Natural killer cell (primary cell): ENCODE measurements around the gene KIZ. TPM values are rescaled to one million over a fixed set of nuclear protein-coding genes. Genes with fewer than 3 reads are reported as not detected.

Experiments
- ATAC-seq, 3 donors: fragments of 150-1000 bp in 2 of 3; fragments of 200-7000 bp in 1 of 3; cut with Tn5 transposase; 1 replicate in 1 of 3; 2 replicates in 2 of 3; pipeline ENCODE4 v1.10.0; 2021; ENCODE audit warnings: mild to moderate bottlenecking in 2 of 3, moderate library complexity in 2 of 3
- DNase-seq, 2 donors: peaks; one replicate each; pipeline versions ENCODE4 v3.0.0 to v3.0.0-alpha.2; 2013 to 2021; ENCODE audit warnings: mixed read lengths in 1 of 2
- H3K27ac ChIP-seq: one replicate; pipeline ENCODE4 v1.5.1; 2013; ENCODE audit warnings: mild to moderate bottlenecking, low read length
- H3K27me3 ChIP-seq: one replicate; pipeline ENCODE4 v1.6.1; 2013; ENCODE audit warnings: low read length; ENCODE audit not compliant: control insufficient read depth, insufficient read depth
- H3K36me3 ChIP-seq: one replicate; pipeline ENCODE4 v1.6.1; 2013; ENCODE audit warnings: low read length; ENCODE audit not compliant: control insufficient read depth, insufficient read depth
- H3K4me1 ChIP-seq: one replicate; pipeline ENCODE4 v1.6.1; 2013; ENCODE audit warnings: low read length; ENCODE audit not compliant: control insufficient read depth, insufficient read depth
- H3K4me3 ChIP-seq: one replicate; pipeline ENCODE4 v1.5.1; 2013; ENCODE audit warnings: low read length
- H3K9me3 ChIP-seq: one replicate; pipeline ENCODE4 v1.6.1; 2013; ENCODE audit warnings: low read length; ENCODE audit not compliant: control insufficient read depth, insufficient read depth
- H3K27ac Mint-ChIP-seq, 2 donors: one replicate each; pipeline ENCODE4 v1.8.0; 2022; ENCODE audit warnings: mild to moderate bottlenecking in 2 of 2, mixed read lengths in 2 of 2, moderate library complexity in 1 of 2
- H3K27me3 Mint-ChIP-seq, 2 donors: one replicate each; pipeline ENCODE4 v1.8.0; 2022; ENCODE audit warnings: low read depth in 2 of 2, mixed read lengths in 2 of 2
- H3K36me3 Mint-ChIP-seq: one replicate; pipeline ENCODE4 v1.8.0; 2022; ENCODE audit warnings: mixed read lengths
- H3K4me1 Mint-ChIP-seq, 2 donors: one replicate each; pipeline ENCODE4 v1.8.0; 2022; ENCODE audit warnings: mixed read lengths in 2 of 2
- H3K4me3 Mint-ChIP-seq: one replicate; pipeline ENCODE4 v1.8.0; 2022; ENCODE audit warnings: mild to moderate bottlenecking, moderate library complexity, mixed read lengths
- H3K9me3 Mint-ChIP-seq, 2 donors: one replicate each; pipeline ENCODE4 v1.8.0; 2022; ENCODE audit warnings: mixed read lengths in 2 of 2
- CTCF ChIP-seq: fragments of 200-600 bp; IDR thresholded peaks from one replicate; pipeline ENCODE4 v1.8.0; 2022; ENCODE audit warnings: antibody characterized with exemption
- WGBS: methylation state at CpG from one replicate; pipeline ENCODE4 v1.1.7; 2013; ENCODE audit warnings: missing lambda C conversion rate; ENCODE audit not compliant: insufficient coverage; 5-methylcytosine and 5-hydroxymethylcytosine counted together
- intact Hi-C: fragments of 100-400 bp; cut with micrococcal nuclease; formaldehyde crosslinking; loops from one replicate; pipeline ENCODE4 v1.14.2; 2022
- total RNA-seq, 4 donors: library from RNA; stranded (reverse); fragments of 120-200 nt in 1 of 4; gene quantifications; one replicate each; pipeline versions ENCODE4 v1.2.3 to v1.2.4, GENCODE V29; 2013 to 2022

Gene KIZ
- total RNA-seq, 3 donors from 2014 or later (not counting 1 experiment from before 2014, with no cell fraction given): 32.9 to 38.2 (median 35.3) TPM

GRCh38 chr20:21294755-21295154 is 168.9 kb downstream of the KIZ start:
- no peaks in the 10 kb centered on the region for H3K36me3 Mint-ChIP-seq
- H3K4me1 ChIP-seq: no peaks in the 10 kb centered on the region
- H3K27me3 ChIP-seq: no peaks in the 10 kb centered on the region
- no peak overlapping the region for H3K27ac ChIP-seq
- DNase-seq (no peak), ATAC-seq (no peak)
- H3K27ac Mint-ChIP-seq: no peak overlapping the region
- no peak for TF ChIP-seq CTCF
- intact Hi-C loops: no loop called here
- no peaks in the 10 kb centered on the region for H3K9me3 ChIP-seq
- H3K4me1 Mint-ChIP-seq: no peaks in the 10 kb centered on the region
- no peaks in the 10 kb centered on the region for H3K9me3 Mint-ChIP-seq
- H3K36me3 ChIP-seq: no peaks in the 10 kb centered on the region
- no peak overlapping the region for H3K4me3 ChIP-seq
- peaks cover 18 to 19% of the 10 kb centered on the region in 2 donors for H3K27me3 Mint-ChIP-seq
- no peak overlapping the region for H3K4me3 Mint-ChIP-seq
- 91% methylated on average over 5 of the region's 5 CpGs for WGBS

Other genes starting within 250 kb of the KIZ start
- not detected for gene LINC00237, start 19.7 kb upstream of the KIZ start, total RNA-seq
- gene XRN2, start 177.2 kb downstream of the KIZ start, total RNA-seq: 10 to 100 TPM; 52.9 to 61.8 (median 57.4) TPM